ENCODE data around the gene GPR162.
A peak's percentile ranks its signal among the peaks of the same experiment; 100 is the strongest.
"Not testable (repeated sequence)": the region's sequence is repeated elsewhere in the genome, so short reads cannot be mapped to it uniquely, and the experiment has no call there.

GPR162 gene

GRCh38 chr12:6860942-6861341 lies 39.3 kb downstream of the GPR162 start:
- in situ Hi-C loops (cut with HindIII; ENCODE audit: low sequenced_read_pairs), result no loop called here
- TF ChIP-seq CTCF (IDR thresholded peaks at IDR 0.05; ENCODE audit: low read depth, low read length, missing control alignments), result no peak
- H3K4me3 ChIP-seq (ENCODE audit: low read depth, low read length), result no peak overlapping the region
- DNase-seq (ENCODE audit: low read depth), result no peak

GRCh38 chr12:6861391-6861790 lies 39.8 kb downstream of the GPR162 start:
- no peak for DNase-seq (ENCODE audit: low read depth)
- in situ Hi-C loops (cut with HindIII; ENCODE audit: low sequenced_read_pairs), result no loop called here
- no peak overlapping the region for H3K4me3 ChIP-seq (ENCODE audit: low read depth, low read length)
- no peak for TF ChIP-seq CTCF (IDR thresholded peaks at IDR 0.05; ENCODE audit: low read depth, low read length, missing control alignments)

- TF ChIP-seq CTCF (IDR thresholded peaks at IDR 0.05; ENCODE audit: low read depth, low read length, missing control alignments), result no peak
- DNase-seq (ENCODE audit: low read depth), result no peak
- no peak overlapping the region for H3K4me3 ChIP-seq (ENCODE audit: low read depth, low read length)
- in situ Hi-C loops (cut with HindIII; ENCODE audit: low sequenced_read_pairs), result no loop called here
Observed at GRCh38 chr12:6863033-6863432, 41.4 kb downstream of the GPR162 start.

- no peak overlapping the region for H3K4me3 ChIP-seq (ENCODE audit: low read depth, low read length)
- no peak for TF ChIP-seq CTCF (IDR thresholded peaks at IDR 0.05; ENCODE audit: low read depth, low read length, missing control alignments)
- no peak for DNase-seq (ENCODE audit: low read depth)
- in situ Hi-C loops (cut with HindIII; ENCODE audit: low sequenced_read_pairs), result no loop called here
Observed at GRCh38 chr12:6863586-6864321, 42.1 kb downstream of the GPR162 start.

GRCh38 chr12:6865307-6865706 lies 43.7 kb downstream of the GPR162 start:
- in situ Hi-C loops (cut with HindIII; ENCODE audit: low sequenced_read_pairs); H3K4me3 ChIP-seq (ENCODE audit: low read depth, low read length): not testable (repeated sequence)

GRCh38 chr12:6866163-6866919 lies 44.7 kb downstream of the GPR162 start:
- in situ Hi-C loops (cut with HindIII; ENCODE audit: low sequenced_read_pairs), result no loop called here
- TF ChIP-seq CTCF (IDR thresholded peaks at IDR 0.05; ENCODE audit: low read depth, low read length, missing control alignments), result no peak
- no peak for DNase-seq (ENCODE audit: low read depth)
- peak overlapping the region; percentile 90 for H3K4me3 ChIP-seq (ENCODE audit: low read depth, low read length)

More at GRCh38 chr12:6865307-6865706, 43.7 kb downstream of the GPR162 start:
- DNase-seq (ENCODE audit: low read depth), result not testable (repeated sequence)

GRCh38 chr12:6866920-6867412 lies 45.3 kb downstream of the GPR162 start:
- in situ Hi-C loops (cut with HindIII; ENCODE audit: low sequenced_read_pairs), result no loop called here
- H3K4me3 ChIP-seq (ENCODE audit: low read depth, low read length), result peak overlapping the region; percentile 90
- DNase-seq (ENCODE audit: low read depth), result no peak
- TF ChIP-seq CTCF (IDR thresholded peaks at IDR 0.05; ENCODE audit: low read depth, low read length, missing control alignments), result no peak
